Choroid plexus epithelial cell (primary cell): ENCODE results near the gene CCDC197.

Experiments used
- DNase-seq: peaks from one replicate; pipeline ENCODE4 v3.0.0-alpha.2; 2010; ENCODE audit warnings: low read depth
- H3K4me3 ChIP-seq: 2 replicates; pipeline ENCODE4 v1.5.1; 2011; ENCODE audit warnings: low read depth, mild to moderate bottlenecking, control low read depth, low read length, moderate library complexity
- TF ChIP-seq, protein P1 (sequence below): conservative IDR thresholded peaks from 2 replicates; pipeline ENCODE4 v1.5.1; 2011; ENCODE audit warnings: low read depth, mild to moderate bottlenecking, control low read depth, inconsistent platforms, low read length, moderate library complexity

The CCDC197 gene

DNA sequence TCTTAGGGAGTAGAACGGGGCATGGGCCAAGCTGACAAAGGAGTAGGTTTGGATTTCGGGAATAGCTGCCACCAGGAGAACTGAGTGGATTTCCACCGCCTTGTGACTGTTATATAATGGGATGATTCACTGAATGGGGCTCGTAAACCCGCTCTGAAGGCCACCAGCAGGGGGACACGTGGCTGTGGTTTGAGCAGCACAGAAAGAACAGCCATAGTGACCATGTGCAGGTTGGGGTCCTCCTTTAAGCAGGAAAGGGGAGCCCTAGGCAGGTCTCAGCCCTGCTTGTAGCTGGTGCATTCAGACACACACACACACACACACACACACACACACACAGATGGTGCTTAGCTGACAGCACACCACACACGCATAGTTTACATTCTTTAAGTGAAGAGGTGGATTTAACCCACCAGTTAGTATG, 12.1 kb upstream of the CCDC197 start:
- no peak overlapping the region for H3K4me3 ChIP-seq
- peak; percentile 92 for DNase-seq
- TF ChIP-seq, protein P1, sequence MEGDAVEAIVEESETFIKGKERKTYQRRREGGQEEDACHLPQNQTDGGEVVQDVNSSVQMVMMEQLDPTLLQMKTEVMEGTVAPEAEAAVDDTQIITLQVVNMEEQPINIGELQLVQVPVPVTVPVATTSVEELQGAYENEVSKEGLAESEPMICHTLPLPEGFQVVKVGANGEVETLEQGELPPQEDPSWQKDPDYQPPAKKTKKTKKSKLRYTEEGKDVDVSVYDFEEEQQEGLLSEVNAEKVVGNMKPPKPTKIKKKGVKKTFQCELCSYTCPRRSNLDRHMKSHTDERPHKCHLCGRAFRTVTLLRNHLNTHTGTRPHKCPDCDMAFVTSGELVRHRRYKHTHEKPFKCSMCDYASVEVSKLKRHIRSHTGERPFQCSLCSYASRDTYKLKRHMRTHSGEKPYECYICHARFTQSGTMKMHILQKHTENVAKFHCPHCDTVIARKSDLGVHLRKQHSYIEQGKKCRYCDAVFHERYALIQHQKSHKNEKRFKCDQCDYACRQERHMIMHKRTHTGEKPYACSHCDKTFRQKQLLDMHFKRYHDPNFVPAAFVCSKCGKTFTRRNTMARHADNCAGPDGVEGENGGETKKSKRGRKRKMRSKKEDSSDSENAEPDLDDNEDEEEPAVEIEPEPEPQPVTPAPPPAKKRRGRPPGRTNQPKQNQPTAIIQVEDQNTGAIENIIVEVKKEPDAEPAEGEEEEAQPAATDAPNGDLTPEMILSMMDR, result peak; percentile 52

DNA sequence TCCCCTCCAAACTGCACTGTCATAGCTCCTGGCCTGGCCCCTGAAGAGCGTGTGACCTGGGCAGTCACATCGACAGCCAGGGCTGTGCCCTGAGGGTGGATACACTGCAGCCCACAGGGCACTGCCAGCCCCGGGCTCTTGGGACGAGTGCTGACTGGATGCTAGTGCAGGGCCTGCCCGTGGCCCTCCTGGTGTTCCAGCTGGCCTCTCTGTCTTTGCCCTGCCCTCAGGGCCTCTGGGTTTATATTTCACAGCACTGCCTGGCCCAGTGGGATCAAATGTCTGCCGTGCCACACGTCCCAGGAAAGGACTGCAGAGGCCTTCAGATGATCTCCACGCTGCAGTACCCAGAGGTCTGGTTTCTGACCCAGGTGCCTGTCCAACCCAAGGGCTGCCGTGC, 10.1 kb upstream of the CCDC197 start:
- H3K4me3 ChIP-seq, result no peak overlapping the region
- TF ChIP-seq, protein P1, result no peak
- DNase-seq, result no peak

DNA sequence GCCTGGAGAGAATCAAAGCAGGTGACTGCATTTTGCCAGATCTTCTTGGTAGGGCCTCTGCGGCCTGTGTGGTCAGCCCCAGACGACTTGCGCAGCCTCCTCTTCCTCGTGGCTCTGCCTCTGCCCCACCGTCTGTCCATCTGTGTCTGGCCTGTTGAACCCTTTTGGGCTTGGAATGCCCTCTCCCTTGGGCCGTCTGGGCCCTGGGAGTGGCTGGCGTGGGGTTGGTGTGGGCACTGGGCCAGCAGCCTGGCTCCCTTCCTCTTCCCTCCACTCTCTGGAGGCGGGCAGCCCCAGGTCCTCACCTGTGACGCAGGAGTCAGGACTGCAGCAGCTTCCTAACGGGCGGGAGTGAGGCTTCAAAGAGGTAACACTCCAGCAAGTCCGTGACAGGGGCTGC, 9.7 kb upstream of the CCDC197 start:
- TF ChIP-seq, protein P1, result no peak
- H3K4me3 ChIP-seq, result no peak overlapping the region
- DNase-seq, result no peak

DNA sequence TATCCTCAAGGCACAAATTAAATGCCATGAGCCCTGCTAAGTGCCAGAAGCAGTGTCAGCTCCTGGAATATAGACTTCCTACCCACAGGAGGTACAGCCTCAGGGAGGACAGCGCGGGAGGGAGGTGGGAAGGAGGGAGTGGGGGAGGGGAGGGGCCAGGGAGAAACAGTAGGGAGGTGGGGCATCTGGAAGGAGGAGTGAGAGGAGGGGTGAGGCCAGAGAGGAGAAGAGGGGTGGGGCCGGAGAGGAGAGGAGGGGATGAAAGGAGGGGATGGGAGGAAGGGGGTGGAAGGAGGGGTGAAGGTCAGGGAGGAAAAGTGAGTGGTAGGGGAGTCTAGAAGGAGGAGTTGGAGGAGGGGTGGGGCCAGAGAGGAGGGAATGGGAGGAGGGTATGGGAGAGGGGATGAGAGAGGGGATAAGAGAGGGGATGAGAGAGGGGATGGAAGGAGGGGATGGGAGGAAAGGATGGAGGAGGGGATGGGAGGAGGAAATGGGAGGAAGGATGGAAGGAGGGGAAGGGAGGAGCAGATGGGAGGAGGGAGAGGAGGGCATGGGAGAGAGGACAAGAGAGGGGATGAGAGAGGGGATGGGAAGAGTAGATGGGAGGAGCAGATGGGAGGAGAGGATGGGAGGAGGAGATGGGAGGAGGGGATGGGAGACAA, 9.2 kb upstream of the CCDC197 start:
- TF ChIP-seq, protein P1, result no peak
- no peak overlapping the region for H3K4me3 ChIP-seq
- DNase-seq, result no peak

DNA sequence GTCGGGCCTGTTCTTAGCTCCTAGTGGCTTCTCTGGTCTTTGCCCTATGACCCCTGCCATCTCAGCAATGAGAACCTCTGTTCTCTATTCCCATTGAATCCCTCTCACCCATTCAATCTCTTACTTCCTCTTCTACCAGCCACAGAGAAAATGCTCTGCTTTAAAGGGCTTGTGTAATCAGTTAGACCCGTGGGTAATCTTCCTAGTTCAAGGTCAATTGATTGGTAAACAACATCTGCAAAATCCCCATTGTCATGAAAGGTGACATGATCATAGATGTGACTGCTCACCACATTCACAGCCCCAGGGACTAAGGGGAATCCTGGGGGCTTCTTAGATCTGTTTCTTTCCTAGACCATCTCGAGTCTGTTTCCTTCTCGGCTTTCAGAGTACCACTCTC, 7.2 kb upstream of the CCDC197 start:
- no peak for DNase-seq
- no peak overlapping the region for H3K4me3 ChIP-seq
- TF ChIP-seq, protein P1, result no peak

DNA sequence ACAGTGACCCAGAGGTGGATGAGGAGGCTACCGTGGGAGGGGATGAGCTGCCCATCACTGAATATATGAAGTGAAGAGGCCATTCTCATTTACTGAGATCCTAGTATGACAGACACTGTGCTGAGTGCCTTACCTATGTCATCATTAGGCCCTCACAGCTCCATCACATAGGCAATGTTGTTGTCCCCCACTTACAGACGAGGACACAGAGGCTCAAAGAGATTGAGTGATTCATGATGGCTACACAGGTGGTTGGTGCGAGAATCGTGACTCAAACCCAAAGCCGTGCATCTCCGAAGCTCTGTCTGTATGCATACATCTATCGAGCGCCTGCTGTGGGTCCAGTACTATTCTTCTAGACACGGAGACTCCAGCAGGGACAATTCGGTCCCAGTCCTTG, 5.9 kb upstream of the CCDC197 start:
- TF ChIP-seq, protein P1, result no peak
- no peak for DNase-seq
- no peak overlapping the region for H3K4me3 ChIP-seq

DNA sequence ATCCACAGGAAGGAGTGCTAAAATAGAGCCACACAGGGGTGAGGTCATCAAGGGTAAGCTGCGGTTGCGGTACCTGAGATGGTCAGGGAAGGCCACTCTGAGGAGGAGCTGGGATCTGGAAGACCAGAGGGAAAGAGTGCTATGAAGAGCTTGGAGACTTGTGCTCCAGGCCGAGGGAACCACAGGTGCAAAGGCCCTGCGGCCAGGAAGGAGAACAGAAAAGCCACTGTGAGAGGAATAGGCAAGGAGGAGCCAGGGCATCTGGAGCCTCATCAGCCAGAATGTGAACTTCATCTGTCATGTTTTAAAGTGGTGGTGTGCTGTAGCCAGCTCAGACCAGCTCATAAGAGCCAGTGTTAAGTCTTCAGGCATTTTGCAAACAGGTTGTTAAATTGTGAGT, 5.5 kb upstream of the CCDC197 start:
- no peak overlapping the region for H3K4me3 ChIP-seq
- DNase-seq, result no peak
- TF ChIP-seq, protein P1, result no peak
